Astrocyte (in vitro differentiated cells and primary cell): ENCODE data around the gene CHADL. TPM values are rescaled to one million over a fixed set of nuclear protein-coding genes. Genes with fewer than 3 reads are reported as not detected.

Experiments
- DNase-seq: peaks from one replicate; pipeline ENCODE4 v3.0.0-alpha.2; 2010; ENCODE audit warnings: low read depth
- FAIRE-seq: peaks from 2 replicates; lab custom pipeline; 2011; peaks lifted over from hg19 to GRCh38; lab: Jason Lieb, UNC
- H2AFZ ChIP-seq: 2 replicates; pipeline ENCODE4 v1.6.0; 2012; ENCODE audit warnings: low read depth, low read length, inconsistent platforms
- H3K27ac ChIP-seq: 2 replicates; pipeline ENCODE4 v1.5.1; 2011; ENCODE audit warnings: low read depth, low read length, inconsistent platforms
- H3K27me3 ChIP-seq: 2 replicates; pipeline ENCODE4 v1.6.0; 2011; ENCODE audit warnings: low read length, inconsistent platforms; ENCODE audit not compliant: insufficient read depth
- H3K36me3 ChIP-seq: 2 replicates; pipeline ENCODE4 v1.5.1; 2011; ENCODE audit warnings: low read length, inconsistent platforms; ENCODE audit not compliant: insufficient read depth
- H3K4me1 ChIP-seq: 2 replicates; pipeline ENCODE4 v1.5.1; 2011; ENCODE audit warnings: low read length, inconsistent platforms; ENCODE audit not compliant: insufficient read depth
- H3K4me2 ChIP-seq: 2 replicates; pipeline ENCODE4 v1.6.0; 2012; ENCODE audit warnings: low read length, inconsistent platforms
- H3K4me3 ChIP-seq: 2 replicates; pipeline ENCODE4 v1.5.1; 2011; ENCODE audit warnings: low read depth, mild to moderate bottlenecking, low read length, inconsistent platforms; ENCODE audit not compliant: insufficient read depth
- H3K79me2 ChIP-seq: 2 replicates; pipeline ENCODE4 v1.6.0; 2012; ENCODE audit warnings: mild to moderate bottlenecking, low read length, inconsistent platforms; ENCODE audit not compliant: insufficient read depth
- H3K9ac ChIP-seq: 2 replicates; pipeline ENCODE4 v1.6.0; 2012; ENCODE audit warnings: mild to moderate bottlenecking, low read length, inconsistent platforms
- H3K9me3 ChIP-seq: 2 replicates; pipeline ENCODE4 v1.5.1; 2012; ENCODE audit warnings: low read depth, mild to moderate bottlenecking, low read length, inconsistent platforms; ENCODE audit not compliant: insufficient read depth
- H4K20me1 ChIP-seq: 2 replicates; pipeline ENCODE4 v1.6.0; 2012; ENCODE audit warnings: low read length, inconsistent platforms; ENCODE audit not compliant: insufficient read depth
- H3K27ac Mint-ChIP-seq: one replicate; pipeline ENCODE4 v1.8.0; 2021; ENCODE audit warnings: mild to moderate bottlenecking, mixed read lengths; ENCODE audit not compliant: unreplicated experiment
- H3K27me3 Mint-ChIP-seq: one replicate; pipeline ENCODE4 v1.8.0; 2021; ENCODE audit warnings: low read depth, mixed read lengths; ENCODE audit not compliant: unreplicated experiment
- H3K36me3 Mint-ChIP-seq: one replicate; pipeline ENCODE4 v1.8.0; 2021; ENCODE audit warnings: low read depth, mixed read lengths; ENCODE audit not compliant: unreplicated experiment
- H3K4me1 Mint-ChIP-seq: one replicate; pipeline ENCODE4 v1.8.0; 2021; ENCODE audit warnings: low read depth, mixed read lengths; ENCODE audit not compliant: unreplicated experiment
- H3K4me3 Mint-ChIP-seq: one replicate; pipeline ENCODE4 v1.8.0; 2021; ENCODE audit warnings: mild to moderate bottlenecking, moderate library complexity, mixed read lengths; ENCODE audit not compliant: unreplicated experiment
- H3K9me3 Mint-ChIP-seq: one replicate; pipeline ENCODE4 v1.8.0; 2021; ENCODE audit warnings: mild to moderate bottlenecking, mixed read lengths; ENCODE audit not compliant: unreplicated experiment
- CTCF ChIP-seq: IDR thresholded peaks from 2 replicates; pipeline ENCODE4 v1.5.1; 2011; ENCODE audit warnings: low read depth, mild to moderate bottlenecking, inconsistent platforms, low read length, moderate library complexity; ENCODE audit not compliant: insufficient read depth
- EZH2 ChIP-seq: IDR thresholded peaks from 2 replicates; pipeline ENCODE4 v1.6.1; 2012; ENCODE audit warnings: mild to moderate bottlenecking, low read length, inconsistent platforms; ENCODE audit not compliant: insufficient read depth
- total RNA-seq: library from RNA; stranded (reverse); gene quantifications from 2 replicates; pipeline ENCODE4 v1.2.1, GENCODE V29; 2021

Gene CHADL
- total RNA-seq, 1 donor from 2014 or later, result 0.23 TPM

GRCh38 chr22:41230401-41230785 is 10.3 kb downstream of the CHADL start:
- no peaks in the 10 kb centered on the region for H3K79me2 ChIP-seq
- Mint-ChIP-seq H3K9me3 (no peaks in the 10 kb centered on the region), H3K27me3 (peaks cover 1% of the 10 kb centered on the region), H3K4me3 (no peak overlapping the region), H3K27ac (no peak overlapping the region), H3K4me1 (no peaks in the 10 kb centered on the region), H3K36me3 (peaks cover 18% of the 10 kb centered on the region)
- H4K20me1 ChIP-seq, result peaks cover 6% of the 10 kb centered on the region
- no peak overlapping the region for H2AFZ ChIP-seq
- no peak overlapping the region for H3K4me3 ChIP-seq
- H3K9ac ChIP-seq, result no peak overlapping the region
- no peak overlapping the region for H3K27ac ChIP-seq
- H3K9me3 ChIP-seq, result no peaks in the 10 kb centered on the region
- H3K27me3 ChIP-seq, result no peaks in the 10 kb centered on the region
- H3K4me2 ChIP-seq, result no peak overlapping the region
- H3K4me1 ChIP-seq, result no peaks in the 10 kb centered on the region
- no peaks in the 10 kb centered on the region for H3K36me3 ChIP-seq
- TF ChIP-seq EZH2 (no peak), CTCF (no peak)
- FAIRE-seq (no peak), DNase-seq (no peak)

GRCh38 chr22:41229730-41230400 is 10.9 kb downstream of the CHADL start:
- Histone ChIP-seq H3K9me3 (no peaks in the 10 kb centered on the region), H3K27me3 (no peaks in the 10 kb centered on the region), H3K4me2 (no peak overlapping the region), H2AFZ (no peak overlapping the region), H3K9ac (no peak overlapping the region), H3K27ac (no peak overlapping the region), H3K79me2 (no peaks in the 10 kb centered on the region), H4K20me1 (peaks cover 6% of the 10 kb centered on the region), H3K4me1 (no peaks in the 10 kb centered on the region), H3K4me3 (no peak overlapping the region), H3K36me3 (no peaks in the 10 kb centered on the region)
- no peaks in the 10 kb centered on the region for H3K9me3 Mint-ChIP-seq
- H3K4me1 Mint-ChIP-seq, result no peaks in the 10 kb centered on the region
- H3K4me3 Mint-ChIP-seq, result no peak overlapping the region
- no peak for DNase-seq
- TF ChIP-seq CTCF (no peak), EZH2 (no peak)
- peaks cover 18% of the 10 kb centered on the region for H3K36me3 Mint-ChIP-seq
- FAIRE-seq, result no peak
- peaks cover 1% of the 10 kb centered on the region for H3K27me3 Mint-ChIP-seq
- no peak overlapping the region for H3K27ac Mint-ChIP-seq

- FAIRE-seq, result no peak
- peaks cover 22% of the 10 kb centered on the region for H3K36me3 Mint-ChIP-seq
Measured at GRCh38 chr22:41229215-41229614, 11.5 kb downstream of the CHADL start.

More at GRCh38 chr22:41229215-41229614, 11.5 kb downstream of the CHADL start:
- Mint-ChIP-seq H3K27me3 (peaks cover 1% of the 10 kb centered on the region), H3K4me3 (no peak overlapping the region), H3K27ac (no peak overlapping the region), H3K9me3 (no peaks in the 10 kb centered on the region), H3K4me1 (no peaks in the 10 kb centered on the region)
- TF ChIP-seq CTCF (no peak), EZH2 (no peak)
- Histone ChIP-seq H3K4me1 (no peaks in the 10 kb centered on the region), H3K4me3 (no peak overlapping the region), H3K27me3 (no peaks in the 10 kb centered on the region), H3K4me2 (no peak overlapping the region), H2AFZ (no peak overlapping the region), H3K27ac (no peak overlapping the region), H3K36me3 (no peaks in the 10 kb centered on the region), H3K9ac (no peak overlapping the region), H3K79me2 (no peaks in the 10 kb centered on the region), H3K9me3 (no peaks in the 10 kb centered on the region), H4K20me1 (peaks cover 6% of the 10 kb centered on the region)
- no peak for DNase-seq
